Bladder microvascular endothelial cell (primary cell): Measurements from ENCODE around the gene CXorf65. TPM values are rescaled to one million over a fixed set of nuclear protein-coding genes. Genes with fewer than 3 reads are reported as not detected.

Experiments
- total RNA-seq: library from RNA; depleted of rRNA; stranded (reverse); fragments of >200 nt; gene quantifications from 2 replicates; pipeline ENCODE4 v1.2.3, GENCODE V29; 2014

CXorf65 gene
- total RNA-seq = not detected in 2 replicates

DNA sequence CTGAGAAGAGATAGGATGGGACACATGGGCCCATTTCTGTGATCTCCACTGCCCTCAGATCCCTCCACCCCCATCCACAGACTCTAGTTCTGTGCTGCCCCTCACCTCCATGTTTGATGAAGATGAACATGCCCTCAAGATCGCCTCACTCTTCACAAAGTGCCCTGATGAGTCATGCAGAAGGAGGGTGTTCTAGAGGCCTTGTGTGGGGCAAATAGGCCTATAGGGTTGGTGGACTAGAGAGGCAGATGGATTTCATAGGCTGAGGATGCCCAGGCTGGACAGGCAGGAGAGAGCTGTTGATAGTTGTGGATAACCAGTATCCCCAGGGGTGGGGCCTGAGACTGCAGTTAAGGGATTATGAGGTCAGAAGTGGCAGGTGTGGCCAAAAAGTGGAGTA lies at the start of gene CXorf65:
Gene CXorf65, minus strand, starts transcription at position 314 of the 400 bp plus-strand sequence. Its CDS starts 184 bp downstream, at position 130.

DNA sequence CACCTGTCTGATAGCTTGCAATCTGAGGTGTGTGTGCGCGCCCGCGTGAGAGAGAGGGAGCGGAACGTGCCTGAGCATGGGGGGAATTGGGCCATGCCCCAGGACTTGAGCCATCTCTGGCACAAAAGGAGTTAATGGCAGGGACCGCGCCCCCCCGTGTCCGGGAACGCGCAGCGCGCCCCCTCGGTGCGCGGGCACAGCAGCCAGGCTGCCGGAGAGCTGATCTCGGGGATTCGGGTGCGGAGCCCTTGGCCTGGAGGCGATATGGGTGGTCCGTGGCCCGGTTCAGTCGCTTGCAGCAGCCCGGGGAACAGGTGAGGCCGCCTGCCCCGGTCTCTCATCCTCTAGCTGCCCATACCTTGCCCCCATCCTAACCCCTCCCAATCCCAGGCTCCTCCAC lies 38.1 kb upstream of the CXorf65 start, which contains the start of gene NLGN3:
Gene NLGN3, plus strand, starts transcription at position 191 of the 400 bp plus-strand sequence. CDS start 2,909 bp downstream, outside the sequence.

DNA sequence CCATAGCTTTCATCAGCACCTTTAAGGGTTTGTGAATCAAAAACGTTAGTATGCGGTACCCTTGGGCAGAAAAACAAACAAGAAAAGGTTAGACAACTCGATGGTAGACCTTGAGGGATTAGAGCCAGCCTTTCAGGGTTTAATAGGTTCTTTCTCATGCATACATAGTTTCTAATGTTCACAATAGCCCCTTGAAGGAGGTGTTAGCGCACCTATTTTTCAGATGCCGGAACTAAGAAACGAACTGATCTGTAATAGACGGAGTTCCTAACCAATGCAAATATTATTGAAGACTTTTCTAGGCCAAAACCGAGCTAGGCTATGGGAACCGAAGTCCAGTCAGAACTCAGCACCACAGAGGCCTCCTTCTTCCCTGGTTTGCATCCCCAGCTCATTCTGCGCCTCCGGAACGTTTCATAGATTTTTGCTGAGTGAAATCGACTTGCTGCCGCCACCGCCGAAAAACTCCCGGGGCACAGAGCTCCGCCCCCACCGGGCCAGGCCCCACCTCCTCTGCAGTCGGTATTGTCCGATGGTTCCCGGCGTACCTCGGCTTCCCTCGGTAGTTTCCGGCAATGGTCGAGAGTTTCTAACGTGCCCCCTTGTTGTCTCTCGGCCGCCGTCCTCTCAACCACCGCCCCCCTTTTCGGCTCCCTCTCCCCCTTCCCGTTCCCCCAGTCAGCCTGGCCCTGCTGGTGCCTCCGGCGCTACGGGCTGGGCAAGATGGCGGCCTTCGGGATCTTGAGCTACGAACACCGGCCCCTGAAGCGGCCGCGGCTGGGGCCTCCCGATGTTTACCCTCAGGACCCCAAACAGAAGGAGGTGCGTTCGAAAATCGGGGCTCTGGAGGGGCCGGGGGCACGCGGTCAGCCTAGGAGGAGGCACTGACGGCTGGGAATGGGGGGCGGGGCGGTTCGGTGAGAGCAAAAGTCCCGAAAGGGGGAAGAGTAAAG lies 11.8 kb upstream of the CXorf65 start, which contains the start of gene MED12:
Gene MED12, plus strand, starts transcription at position 565 of the 953 bp plus-strand sequence. Its CDS starts 159 bp downstream, at position 724.

DNA sequence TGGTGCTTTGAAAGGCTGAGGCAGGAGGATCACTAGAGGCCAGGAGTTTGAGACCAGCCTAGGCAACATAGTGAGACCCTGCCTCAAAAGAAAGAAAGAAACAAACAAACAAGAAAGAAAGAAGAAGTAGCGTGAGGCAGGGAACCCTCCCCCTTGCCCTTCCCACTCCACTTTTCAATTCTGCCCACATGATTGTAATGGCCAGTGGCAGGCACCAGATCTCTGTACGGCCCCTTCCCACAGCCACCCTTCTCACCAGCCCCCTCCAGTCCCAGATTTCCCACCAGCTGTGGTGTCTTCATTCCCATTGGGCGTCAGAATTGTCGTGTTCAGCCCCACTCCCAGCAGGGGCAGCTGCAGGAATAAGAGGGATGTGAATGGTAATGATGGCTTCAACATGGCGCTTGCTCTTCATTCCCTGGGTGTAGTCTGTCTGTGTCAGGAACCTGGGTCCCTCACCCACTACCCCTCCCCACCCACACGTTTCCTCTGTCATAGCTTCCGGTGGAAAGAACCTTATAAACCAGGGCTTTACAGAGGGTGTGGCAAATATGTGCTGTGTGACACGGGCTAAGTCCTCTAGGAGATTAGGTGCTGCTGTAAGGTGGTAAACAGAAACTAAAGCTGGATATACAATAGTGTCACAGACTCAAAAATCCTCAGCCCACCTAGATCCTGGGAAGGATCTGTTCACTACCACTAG lies 4.8 kb upstream of the CXorf65 start, which contains the start of gene IL2RG:
Gene IL2RG, minus strand, starts transcription at position 437 of the 703 bp plus-strand sequence. Its CDS starts 38 bp downstream, at position 399.

DNA sequence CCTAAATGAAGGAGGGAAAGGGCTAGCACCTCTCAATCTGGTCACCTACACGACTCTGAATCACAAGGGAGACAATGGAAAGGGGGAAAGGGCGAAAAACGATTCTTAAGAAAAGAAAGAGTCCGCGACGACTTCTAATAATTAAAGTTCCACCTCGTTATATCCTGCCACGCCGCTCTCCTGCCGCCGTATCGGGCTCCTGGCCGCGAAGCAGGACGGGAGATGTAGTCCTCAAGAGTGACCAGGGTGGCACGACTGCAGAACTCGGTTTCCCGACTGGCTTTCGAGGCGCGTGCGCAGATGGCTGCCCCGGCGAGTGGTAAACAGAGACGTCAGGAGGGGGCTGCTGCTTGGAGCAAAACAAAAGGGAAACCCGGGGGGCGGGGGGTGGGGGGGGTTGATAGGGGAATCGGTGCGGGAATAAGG lies 11.0 kb downstream of the CXorf65 start, which contains the start of gene FOXO4:
Gene FOXO4, plus strand, starts transcription at position 297 of the 426 bp plus-strand sequence. CDS start 678 bp downstream, outside the sequence.

DNA sequence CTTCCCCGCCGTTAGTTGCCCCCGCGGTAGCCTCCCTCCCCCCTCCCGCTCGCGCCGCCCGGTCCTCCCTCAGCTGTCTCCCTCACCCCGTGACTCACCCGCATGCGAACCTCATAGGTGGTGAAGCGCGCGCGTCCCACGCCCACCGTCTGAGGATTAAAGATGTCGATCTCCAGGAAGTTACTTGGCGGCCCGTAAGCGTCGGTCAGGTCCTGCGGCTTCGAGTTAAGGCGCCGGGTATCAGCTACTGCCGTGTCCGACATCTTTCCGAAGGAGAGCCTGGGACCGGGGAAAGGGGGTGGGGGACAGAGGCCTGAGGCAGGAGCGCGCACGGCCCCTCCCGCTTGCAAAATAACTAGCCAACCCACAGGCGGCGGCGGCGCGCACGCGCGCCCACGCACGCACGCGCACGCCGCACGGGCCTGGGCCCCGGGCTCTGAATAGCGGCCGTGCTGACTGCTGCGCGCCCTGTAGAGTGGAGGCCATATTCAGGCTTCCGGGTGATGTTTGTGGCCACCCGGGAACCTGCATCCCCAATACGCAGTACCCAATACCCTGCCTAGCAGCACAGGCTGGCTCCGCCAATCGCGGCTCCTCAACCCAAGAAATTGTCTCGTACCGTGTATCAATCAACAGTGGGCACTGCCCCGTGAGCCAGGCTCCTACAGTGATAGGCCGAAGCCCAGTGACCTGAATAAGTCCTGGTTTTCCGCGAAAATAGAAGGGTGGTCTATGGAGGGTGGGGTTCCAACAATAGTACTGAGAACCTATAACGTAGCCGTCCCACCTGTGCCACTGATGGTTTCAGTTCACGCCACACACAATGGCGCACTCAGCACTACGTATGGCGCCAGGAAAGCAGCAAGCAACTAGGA lies 38.3 kb downstream of the CXorf65 start, which contains the start of gene SNX12:
Gene SNX12, minus strand, starts transcription at position 291 of the 875 bp plus-strand sequence. Its CDS starts 28 bp downstream, at position 263.

Other genes with a start within 250 kb of the CXorf65 start
- not detected in 2 replicates for gene TEX11, start 198.0 kb downstream of the CXorf65 start, total RNA-seq
- gene SLC7A3, start 175.6 kb downstream of the CXorf65 start, total RNA-seq = not detected in 2 replicates
- 50.8 and 85.5 TPM in 2 replicates for gene SNX12, start 38.4 kb downstream of the CXorf65 start, total RNA-seq
- gene FOXO4, start 10.9 kb downstream of the CXorf65 start, total RNA-seq = 6.8 and 7.2 TPM in 2 replicates
- 0.16 and 0.31 TPM in 2 replicates for gene IL2RG, start 4.8 kb upstream of the CXorf65 start, total RNA-seq
- gene MED12, start 11.9 kb upstream of the CXorf65 start, total RNA-seq = 42.4 and 100 TPM in 2 replicates
- gene NLGN3, start 38.1 kb upstream of the CXorf65 start, total RNA-seq = under 0.01 and 0.19 TPM in 2 replicates
- not detected in 2 replicates for gene GJB1, start 116.5 kb upstream of the CXorf65 start, total RNA-seq
- gene ZMYM3, start 147.4 kb upstream of the CXorf65 start, total RNA-seq = 8.1 and 14.9 TPM in 2 replicates
- gene NONO, start 176.9 kb upstream of the CXorf65 start, total RNA-seq = 344 and 430 TPM in 2 replicates
- gene ITGB1BP2, start 195.0 kb upstream of the CXorf65 start, total RNA-seq = 1.1 and 5.2 TPM in 2 replicates